GM23338 (cell line): ENCODE results near the gene LRRN4CL. TPM values are rescaled to one million over a fixed set of nuclear protein-coding genes. Genes with fewer than 3 reads are reported as not detected.

ENCODE experiments used
- ATAC-seq: fragments of 200-7000 bp; cut with Tn5 transposase; 3 replicates; pipeline ENCODE4 v1.9.1; 2020
- DNase-seq: peaks from one replicate; pipeline ENCODE4 v3.0.0-alpha.2; 2015; ENCODE audit warnings: low spot score
- H2AFZ ChIP-seq: fragments of 200-600 bp; sonication (generic); 2 replicates; pipeline ENCODE4 v1.8.0; 2016; ENCODE audit warnings: antibody characterized with exemption, mild to moderate bottlenecking, moderate library complexity
- H3F3A ChIP-seq: fragments of 200-600 bp; sonication (generic); replicated peaks from 2 replicates; pipeline ENCODE4 v1.8.0; 2017; ENCODE audit warnings: antibody characterized with exemption, mixed run types, low read depth
- H3K27ac ChIP-seq: fragments of 200-600 bp; sonication (generic); 2 replicates; pipeline ENCODE4 v1.6.1; 2016; ENCODE audit warnings: low read depth
- H3K27me3 ChIP-seq: fragments of 200-600 bp; sonication (generic); 2 replicates; pipeline ENCODE4 v1.8.0; 2016; ENCODE audit warnings: mild to moderate bottlenecking, mixed run types, moderate library complexity; ENCODE audit not compliant: insufficient read depth
- H3K36me3 ChIP-seq: fragments of 200-600 bp; sonication (generic); 2 replicates; pipeline ENCODE4 v1.8.0; 2016; ENCODE audit warnings: mild to moderate bottlenecking; ENCODE audit not compliant: insufficient read depth
- H3K4me1 ChIP-seq: fragments of 200-600 bp; sonication (generic); 2 replicates; pipeline ENCODE4 v1.8.0; 2016; ENCODE audit warnings: mild to moderate bottlenecking, moderate library complexity; ENCODE audit not compliant: insufficient read depth
- H3K4me2 ChIP-seq: fragments of 200-600 bp; sonication (generic); 2 replicates; pipeline ENCODE4 v1.7.1; 2017; ENCODE audit warnings: mixed run types
- H3K4me3 ChIP-seq: fragments of 200-600 bp; sonication (generic); 2 replicates; pipeline ENCODE4 v1.6.1; 2016; ENCODE audit warnings: mixed run types
- H3K79me2 ChIP-seq: fragments of 200-600 bp; sonication (generic); replicated peaks from 2 replicates; pipeline ENCODE4 v1.8.0; 2017; ENCODE audit warnings: mild to moderate bottlenecking; ENCODE audit not compliant: insufficient read depth
- H3K9me2 ChIP-seq: fragments of 200-600 bp; sonication (generic); 2 replicates; pipeline ENCODE4 v1.8.0; 2017; ENCODE audit not compliant: insufficient read depth
- H4K20me1 ChIP-seq: fragments of 200-600 bp; sonication (generic); replicated peaks from 2 replicates; pipeline ENCODE4 v1.8.0; 2017; ENCODE audit warnings: mild to moderate bottlenecking; ENCODE audit not compliant: insufficient read depth
- H3K27ac Mint-ChIP-seq: 2 replicates; pipeline ENCODE4 v1.8.0; 2020; ENCODE audit warnings: inconsistent platforms, mild to moderate bottlenecking, moderate library complexity, mixed read lengths
- H3K27me3 Mint-ChIP-seq: 3 replicates; pipeline ENCODE4 v1.8.0; 2022; ENCODE audit warnings: low read depth, mild to moderate bottlenecking, moderate library complexity, mixed read lengths, inconsistent platforms; ENCODE audit not compliant: insufficient read depth, poor library complexity
- H3K36me3 Mint-ChIP-seq: 3 replicates; pipeline ENCODE4 v1.8.0; 2021; ENCODE audit warnings: low read depth, mild to moderate bottlenecking, inconsistent platforms, moderate library complexity, mixed read lengths
- H3K4me1 Mint-ChIP-seq: 3 replicates; pipeline ENCODE4 v1.8.0; 2020; ENCODE audit warnings: mild to moderate bottlenecking, inconsistent platforms, mixed read lengths
- H3K4me3 Mint-ChIP-seq: 3 replicates; pipeline ENCODE4 v1.8.0; 2021; ENCODE audit warnings: moderate library complexity, mild to moderate bottlenecking, inconsistent platforms, mixed read lengths
- H3K9me3 Mint-ChIP-seq: 3 replicates; pipeline ENCODE4 v1.8.0; 2020; ENCODE audit warnings: moderate library complexity, mild to moderate bottlenecking, inconsistent platforms, mixed read lengths
- CREB1 ChIP-seq: fragments of 250-450 bp; sonication (Bioruptor Pico); IDR thresholded peaks from 2 replicates; pipeline ENCODE4 v1.5.0; 2020; ENCODE audit warnings: low read depth, mild to moderate bottlenecking, moderate library complexity
- CTCF ChIP-seq, 2 experiments: fragments of 200-600 bp in 1 of 2; sonication (generic) in 1 of 2; conservative IDR thresholded peaks; 2 replicates each; pipeline versions ENCODE4 v1.5.1 to v1.6.1; 2016 to 2017; ENCODE audit warnings: antibody characterized with exemption in 2 of 2, low read depth in 2 of 2, mild to moderate bottlenecking in 2 of 2, moderate library complexity in 1 of 2
- ETS1 ChIP-seq: IDR thresholded peaks from 2 replicates; pipeline ENCODE4 v1.6.1; 2016; ENCODE audit warnings: antibody characterized with exemption
- EZH2 ChIP-seq: fragments of 200-600 bp; sonication (generic); IDR thresholded peaks from one replicate; pipeline ENCODE4 v1.8.0; 2017; ENCODE audit warnings: antibody characterized with exemption, mild to moderate bottlenecking, low read depth; ENCODE audit not compliant: unreplicated experiment
- EZH2phosphoT487 ChIP-seq: fragments of 200-600 bp; sonication (generic); IDR thresholded peaks from one replicate; pipeline ENCODE4 v1.8.1; 2018; ENCODE audit warnings: antibody characterized with exemption; ENCODE audit not compliant: unreplicated experiment
- JUNB ChIP-seq: IDR thresholded peaks from one replicate; pipeline ENCODE4 v1.6.1; 2016; ENCODE audit warnings: antibody characterized with exemption; ENCODE audit not compliant: unreplicated experiment
- NANOG ChIP-seq: IDR thresholded peaks from 2 replicates; pipeline ENCODE4 v1.6.1; 2016; ENCODE audit warnings: antibody characterized with exemption, borderline replicate concordance
- POLR2AphosphoS5 ChIP-seq: IDR thresholded peaks from 2 replicates; pipeline ENCODE4 v1.6.1; 2016; ENCODE audit warnings: antibody characterized with exemption, low read depth
- REST ChIP-seq: IDR thresholded peaks from one replicate; pipeline ENCODE4 v1.6.1; 2018; ENCODE audit warnings: antibody characterized with exemption; ENCODE audit not compliant: unreplicated experiment
- STAT1 ChIP-seq: IDR thresholded peaks from one replicate; pipeline ENCODE4 v1.6.1; 2016; ENCODE audit warnings: antibody characterized with exemption; ENCODE audit not compliant: unreplicated experiment
- ZNF114 ChIP-seq: fragments of 250-450 bp; sonication (Bioruptor Pico); IDR thresholded peaks from 2 replicates; pipeline ENCODE4 v1.5.0; 2020; ENCODE audit warnings: mild to moderate bottlenecking, moderate library complexity
- ZNF331 ChIP-seq: fragments of 250-450 bp; sonication (Bioruptor Pico); IDR thresholded peaks from 2 replicates; pipeline ENCODE4 v1.5.0; 2020; ENCODE audit warnings: low read depth, mild to moderate bottlenecking, moderate library complexity
- ZNF462 ChIP-seq: fragments of 250-450 bp; sonication (Bioruptor Pico); IDR thresholded peaks from 2 replicates; pipeline ENCODE4 v1.5.0; 2020; ENCODE audit warnings: mild to moderate bottlenecking, moderate library complexity
- polyA plus RNA-seq: library from polyadenylated mRNA; unstranded; fragments of >200 nt; fragmentation: Nextera tagmentation; extraction: Ambion mirVana; gene quantifications from 2 replicates; pipeline ENCODE4 v1.2.1, GENCODE V29; 2016
- total RNA-seq: library from RNA; depleted of rRNA; stranded (reverse); fragments of >200 nt; shearing (Covaris generic); gene quantifications from 2 replicates; pipeline ENCODE4 v1.2.3, GENCODE V29; 2014

The LRRN4CL gene
- total and polyA plus RNA-seq, 2 experiments from 2014 or later = 0.08 to 0.21 TPM

- H3K4me3 ChIP-seq = peak overlapping the region; percentile 56
- DNase-seq (no peak), ATAC-seq (no peak)
- peaks cover 8% of the 10 kb centered on the region for H3K4me1 ChIP-seq
- H3K9me3 Mint-ChIP-seq = no peaks in the 10 kb centered on the region
- TF ChIP-seq CREB1 (CRISPR knock-in tag) (no peak), REST (no peak), EZH2phosphoT487 (no peak), STAT1 (no peak), ETS1 (no peak), ZNF331 (CRISPR knock-in tag) (no peak), EZH2 (no peak), ZNF462 (no peak), JUNB (no peak), NANOG (no peak), ZNF114 (CRISPR knock-in tag) (no peak), POLR2AphosphoS5 (no peak), CTCF (conservative IDR thresholded peaks at IDR 0.05; ENCODE audit: low read depth in 2 of 2) (no peak)
- H3K79me2 ChIP-seq = no peaks in the 10 kb centered on the region
- H3K4me2 ChIP-seq = peak overlapping the region; percentile 82
- H3K36me3 ChIP-seq = no peaks in the 10 kb centered on the region; the same call in 1 of the 2 replicates
- H4K20me1 ChIP-seq = no peaks in the 10 kb centered on the region
- H3F3A ChIP-seq = peaks cover 8% of the 10 kb centered on the region
- peaks cover 28% of the 10 kb centered on the region for H3K36me3 Mint-ChIP-seq
- peak overlapping the region; percentile 7; the same call in 2 of the 3 replicates for H3K4me3 Mint-ChIP-seq
- peaks cover 20% of the 10 kb centered on the region for H3K27me3 ChIP-seq
- H3K27ac ChIP-seq = no peak overlapping the region
- peak overlapping the region; percentile 99 for H2AFZ ChIP-seq
- no peak overlapping the region for H3K27ac Mint-ChIP-seq
- peaks cover 12% of the 10 kb centered on the region; the same call in 2 of the 3 replicates for H3K4me1 Mint-ChIP-seq
- peaks cover 9% of the 10 kb centered on the region for H3K27me3 Mint-ChIP-seq
- no peaks in the 10 kb centered on the region for H3K9me2 ChIP-seq
These were observed 839 bp downstream of the LRRN4CL start for GRCh38 chr11:62688491-62688890.
